Right lobe of liver (tissue), 6 donors: ENCODE measurements around the gene SPEF2. TPM values are rescaled to one million over a fixed set of nuclear protein-coding genes. Genes with fewer than 3 reads are reported as not detected.

Experiments used
- ATAC-seq, 4 donors: fragments of 200-7000 bp; cut with Tn5 transposase; one replicate each; pipeline ENCODE4 v1.9.1; 2020; ENCODE audit warnings: mild to moderate bottlenecking in 4 of 4, moderate library complexity in 4 of 4
- DNase-seq, 3 donors: peaks; one replicate each; pipeline ENCODE4 v3.0.0-alpha.2; 2020
- H3K27ac ChIP-seq, 3 donors: fragments of 200-600 bp; one replicate each; pipeline ENCODE4 v1.8.0; 2022
- H3K27me3 ChIP-seq, 2 donors: fragments of 200-600 bp; one replicate each; pipeline ENCODE4 v1.8.0; 2022
- H3K36me3 ChIP-seq, 4 donors: fragments of 200-600 bp; sonication (generic) in 1 of 4; one replicate each; pipeline versions ENCODE4 v1.5.1 to v1.8.0; 2017 to 2022; ENCODE audit warnings: control low read depth in 1 of 4
- H3K4me1 ChIP-seq, 4 donors: fragments of 200-600 bp; sonication (generic) in 1 of 4; one replicate each; pipeline versions ENCODE4 v1.5.1 to v1.8.0; 2017 to 2022; ENCODE audit warnings: control low read depth in 1 of 4
- H3K4me3 ChIP-seq, 3 donors: fragments of 200-600 bp; one replicate each; pipeline ENCODE4 v1.8.0; 2022
- H3K9me3 ChIP-seq, 4 donors: fragments of 200-600 bp; sonication (generic) in 1 of 4; one replicate each; pipeline versions ENCODE4 v1.5.1 to v1.8.0; 2017 to 2022; ENCODE audit warnings: control low read depth in 1 of 4
- POLR2A ChIP-seq: fragments of 450-650 bp; IDR thresholded peaks from one replicate; pipeline ENCODE4 v1.6.1; 2017; ENCODE audit warnings: antibody characterized with exemption, mild to moderate bottlenecking
- WGBS: methylation state at CpG from one replicate; pipeline ENCODE4 v1.1.6; 2018; ENCODE audit warnings: low coverage, low lambda C conversion rate; ENCODE audit not compliant: insufficient coverage; ENCODE audit errors: missing lambda C conversion rate; 5-methylcytosine and 5-hydroxymethylcytosine counted together
- intact Hi-C, 2 donors: fragments of 100-400 bp; cut with DNase I; formaldehyde crosslinking; loops; one replicate each; pipeline versions ENCODE4 v1.11.2 to v1.14.1; 2022
- long read RNA-seq: library from polyadenylated mRNA; unstranded; transcript quantifications from one replicate; pipeline ENCODE4 v2.0.0, GENCODE V29; 2019
- total RNA-seq, 6 experiments: library from RNA; depleted of rRNA in 2 of 6; stranded (reverse); fragments of >200 nt in 2 of 6; fragmentation: NEBNext Ultra II Directional in 3 of 6; extraction: Animal tissue kit (Norgen Biotek cat#: 25700) in 3 of 6; gene quantifications; one replicate each; pipeline versions ENCODE4 v1.1.0 to v1.2.4, GENCODE V29; 2016 to 2023
- TF ChIP-seq, protein P1 (sequence below), 4 donors: fragments of 200-600 bp in 3 of 4; fragments of 450-650 bp in 1 of 4; IDR thresholded peaks; one replicate each; pipeline versions ENCODE4 v1.5.1 to v1.8.0; 2016 to 2022; ENCODE audit warnings: antibody characterized with exemption in 4 of 4, mild to moderate bottlenecking in 2 of 4
- donor health status: DM: no; HTN: yes; CAD: no.
- donor health status: DM: no; HTN: no; CAD: no.
- donor health status: DM: no; HTN: no; CAD: no.
- donor health status: DM: no; HTN: yes; CAD: no.
- donor health status: DM: no; HTN: yes; CAD: no.

Gene SPEF2, protein sequence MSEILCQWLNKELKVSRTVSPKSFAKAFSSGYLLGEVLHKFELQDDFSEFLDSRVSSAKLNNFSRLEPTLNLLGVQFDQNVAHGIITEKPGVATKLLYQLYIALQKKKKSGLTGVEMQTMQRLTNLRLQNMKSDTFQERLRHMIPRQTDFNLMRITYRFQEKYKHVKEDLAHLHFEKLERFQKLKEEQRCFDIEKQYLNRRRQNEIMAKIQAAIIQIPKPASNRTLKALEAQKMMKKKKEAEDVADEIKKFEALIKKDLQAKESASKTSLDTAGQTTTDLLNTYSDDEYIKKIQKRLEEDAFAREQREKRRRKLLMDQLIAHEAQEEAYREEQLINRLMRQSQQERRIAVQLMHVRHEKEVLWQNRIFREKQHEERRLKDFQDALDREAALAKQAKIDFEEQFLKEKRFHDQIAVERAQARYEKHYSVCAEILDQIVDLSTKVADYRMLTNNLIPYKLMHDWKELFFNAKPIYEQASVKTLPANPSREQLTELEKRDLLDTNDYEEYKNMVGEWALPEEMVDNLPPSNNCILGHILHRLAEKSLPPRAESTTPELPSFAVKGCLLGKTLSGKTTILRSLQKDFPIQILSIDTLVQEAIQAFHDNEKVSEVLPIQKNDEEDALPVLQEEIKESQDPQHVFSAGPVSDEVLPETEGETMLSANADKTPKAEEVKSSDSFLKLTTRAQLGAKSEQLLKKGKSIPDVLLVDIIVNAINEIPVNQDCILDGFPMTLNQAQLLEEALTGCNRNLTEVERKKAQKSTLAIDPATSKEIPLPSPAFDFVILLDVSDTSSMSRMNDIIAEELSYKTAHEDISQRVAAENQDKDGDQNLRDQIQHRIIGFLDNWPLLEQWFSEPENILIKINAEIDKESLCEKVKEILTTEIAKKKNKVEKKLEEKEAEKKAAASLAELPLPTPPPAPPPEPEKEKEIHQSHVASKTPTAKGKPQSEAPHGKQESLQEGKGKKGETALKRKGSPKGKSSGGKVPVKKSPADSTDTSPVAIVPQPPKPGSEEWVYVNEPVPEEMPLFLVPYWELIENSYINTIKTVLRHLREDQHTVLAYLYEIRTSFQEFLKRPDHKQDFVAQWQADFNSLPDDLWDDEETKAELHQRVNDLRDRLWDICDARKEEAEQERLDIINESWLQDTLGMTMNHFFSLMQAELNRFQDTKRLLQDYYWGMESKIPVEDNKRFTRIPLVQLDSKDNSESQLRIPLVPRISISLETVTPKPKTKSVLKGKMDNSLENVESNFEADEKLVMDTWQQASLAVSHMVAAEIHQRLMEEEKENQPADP (N-terminal part only)
- total RNA-seq: 1 to 10 TPM in 4 of 6 experiments, under 1 TPM in 2; 0.74 to 3.3 (median 2.0) TPM
- long read RNA-seq: 0 reads

DNA sequence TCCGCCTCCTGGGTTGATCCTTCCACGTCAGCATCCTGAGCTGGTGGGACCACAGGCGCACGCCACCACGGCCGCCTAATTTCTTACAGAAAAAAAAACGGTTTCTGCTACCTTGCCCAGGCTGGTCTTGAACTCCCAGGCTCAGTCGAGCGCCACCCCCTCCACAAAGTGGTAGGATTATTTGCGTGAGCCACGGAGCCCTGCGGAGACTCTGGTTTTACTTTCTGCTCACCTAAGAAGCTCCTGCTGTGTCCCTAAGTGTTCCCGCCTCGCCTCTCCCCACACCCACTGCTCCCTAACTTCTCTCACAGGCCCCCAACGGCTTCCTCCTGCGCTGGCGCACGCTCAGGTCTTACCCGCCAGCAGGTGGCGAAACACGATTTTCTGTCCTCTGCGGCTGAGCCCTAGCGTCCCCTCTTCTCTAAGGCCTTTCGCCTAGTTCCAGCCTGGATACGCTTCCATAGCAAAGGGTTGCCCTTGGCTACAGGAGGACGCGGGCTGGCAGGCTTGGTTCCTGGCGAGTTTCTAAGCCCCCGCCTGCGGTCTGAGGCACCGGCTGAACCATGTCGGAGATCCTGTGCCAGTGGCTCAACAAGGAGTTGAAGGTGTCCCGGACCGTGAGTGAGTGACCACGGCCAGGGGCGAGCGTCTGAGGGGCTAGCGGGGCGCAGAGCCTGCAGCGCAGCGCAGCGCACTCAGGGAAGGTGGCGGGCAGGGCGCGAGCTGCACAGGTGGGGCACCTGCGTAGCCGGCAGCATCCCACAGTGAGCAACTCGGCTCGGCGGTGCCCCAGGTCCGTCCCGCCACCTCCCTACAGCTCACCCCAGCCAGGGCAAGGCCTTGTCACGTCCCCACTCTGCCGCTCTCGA is at the start of gene SPEF2:
SPEF2 (plus strand) TSS at position 429 of the 869 bp plus-strand sequence; CDS start at position 564, 135 bp downstream.
- peak; percentile 100 for ATAC-seq
- Histone ChIP-seq H3K27me3 (no peaks in the 10 kb centered on the region), H3K9me3 (no peaks in the 10 kb centered on the region), H3K36me3 (no peaks in the 10 kb centered on the region), H3K4me3 (peak within 1 kb of the TSS; percentile 83 to 90 (median 86)), H3K4me1 (peaks cover 0 to 6% (median 0%) of the 10 kb centered on the region in 4 donors), H3K27ac (no peak within 1 kb of the TSS)
- intact Hi-C loops: no loop called here
- WGBS: 5% methylated on average over 24 of the region's 55 CpGs
- peak; percentile 83 to 88 (median 88) for DNase-seq
- TF ChIP-seq, protein P1, sequence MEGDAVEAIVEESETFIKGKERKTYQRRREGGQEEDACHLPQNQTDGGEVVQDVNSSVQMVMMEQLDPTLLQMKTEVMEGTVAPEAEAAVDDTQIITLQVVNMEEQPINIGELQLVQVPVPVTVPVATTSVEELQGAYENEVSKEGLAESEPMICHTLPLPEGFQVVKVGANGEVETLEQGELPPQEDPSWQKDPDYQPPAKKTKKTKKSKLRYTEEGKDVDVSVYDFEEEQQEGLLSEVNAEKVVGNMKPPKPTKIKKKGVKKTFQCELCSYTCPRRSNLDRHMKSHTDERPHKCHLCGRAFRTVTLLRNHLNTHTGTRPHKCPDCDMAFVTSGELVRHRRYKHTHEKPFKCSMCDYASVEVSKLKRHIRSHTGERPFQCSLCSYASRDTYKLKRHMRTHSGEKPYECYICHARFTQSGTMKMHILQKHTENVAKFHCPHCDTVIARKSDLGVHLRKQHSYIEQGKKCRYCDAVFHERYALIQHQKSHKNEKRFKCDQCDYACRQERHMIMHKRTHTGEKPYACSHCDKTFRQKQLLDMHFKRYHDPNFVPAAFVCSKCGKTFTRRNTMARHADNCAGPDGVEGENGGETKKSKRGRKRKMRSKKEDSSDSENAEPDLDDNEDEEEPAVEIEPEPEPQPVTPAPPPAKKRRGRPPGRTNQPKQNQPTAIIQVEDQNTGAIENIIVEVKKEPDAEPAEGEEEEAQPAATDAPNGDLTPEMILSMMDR (IDR thresholded peaks at IDR 0.05): peak; percentile 79 to 90 (median 82)
- TF ChIP-seq POLR2A: no peak

GRCh38 chr5:35575578-35575977 is 42.1 kb upstream of the SPEF2 start:
- DNase-seq: no peak
- Histone ChIP-seq H3K27ac (no peak overlapping the region), H3K27me3 (no peaks in the 10 kb centered on the region), H3K36me3 (no peaks in the 10 kb centered on the region), H3K4me3 (no peak overlapping the region), H3K4me1 (no peaks in the 10 kb centered on the region), H3K9me3 (no peaks in the 10 kb centered on the region)
- intact Hi-C loops: no loop called here
- no peak for ATAC-seq
- TF ChIP-seq POLR2A: no peak
- TF ChIP-seq, protein P1 (IDR thresholded peaks at IDR 0.05): no peak
- 53% methylated on average over 1 of the region's 1 CpG for whole genome bisulfite sequencing

- Histone ChIP-seq H3K4me3 (no peak overlapping the region), H3K4me1 (no peaks in the 10 kb centered on the region), H3K27me3 (no peaks in the 10 kb centered on the region), H3K27ac (no peak overlapping the region), H3K36me3 (no peaks in the 10 kb centered on the region), H3K9me3 (no peaks in the 10 kb centered on the region)
- TF ChIP-seq POLR2A: no peak
- TF ChIP-seq, protein P1 (IDR thresholded peaks at IDR 0.05): no peak
- WGBS: 51% methylated on average over 2 of the region's 2 CpGs
- intact Hi-C loops: no loop called here
- DNase-seq (no peak), ATAC-seq (no peak)
Observed at GRCh38 chr5:35587419-35587818, 30.2 kb upstream of the SPEF2 start.
